GM19328 (cell line): ENCODE measurements around the gene ABLIM2.

Source experiments
- ATAC-seq: cut with Tn5 transposase; IDR thresholded peaks from one replicate; pipeline ENCODE4 v1.9.1; 2021; ENCODE audit warnings: mild to moderate bottlenecking, moderate library complexity; ENCODE audit not compliant: unreplicated experiment

Gene ABLIM2

DNA sequence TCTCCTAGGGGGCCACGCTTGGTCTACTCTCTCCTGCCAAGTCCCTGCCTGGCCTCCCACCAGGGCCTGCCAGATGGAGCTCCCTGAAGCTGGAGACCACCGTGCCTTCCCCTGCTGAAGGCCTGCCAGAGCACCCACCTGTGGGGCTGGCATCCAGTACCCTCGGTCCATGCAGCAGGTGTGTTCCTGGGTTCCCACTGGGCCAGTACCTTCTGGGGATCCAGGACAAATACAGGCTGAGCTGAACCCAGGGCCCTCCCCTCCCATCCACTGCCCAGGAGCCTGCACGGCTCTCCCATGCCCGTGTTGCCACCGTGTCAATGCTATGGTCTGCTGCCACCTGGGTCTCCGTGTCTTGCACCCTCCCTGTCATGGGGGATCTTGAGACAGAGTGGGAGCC is 68.8 kb downstream of the ABLIM2 start:
- no peak for ATAC-seq

DNA sequence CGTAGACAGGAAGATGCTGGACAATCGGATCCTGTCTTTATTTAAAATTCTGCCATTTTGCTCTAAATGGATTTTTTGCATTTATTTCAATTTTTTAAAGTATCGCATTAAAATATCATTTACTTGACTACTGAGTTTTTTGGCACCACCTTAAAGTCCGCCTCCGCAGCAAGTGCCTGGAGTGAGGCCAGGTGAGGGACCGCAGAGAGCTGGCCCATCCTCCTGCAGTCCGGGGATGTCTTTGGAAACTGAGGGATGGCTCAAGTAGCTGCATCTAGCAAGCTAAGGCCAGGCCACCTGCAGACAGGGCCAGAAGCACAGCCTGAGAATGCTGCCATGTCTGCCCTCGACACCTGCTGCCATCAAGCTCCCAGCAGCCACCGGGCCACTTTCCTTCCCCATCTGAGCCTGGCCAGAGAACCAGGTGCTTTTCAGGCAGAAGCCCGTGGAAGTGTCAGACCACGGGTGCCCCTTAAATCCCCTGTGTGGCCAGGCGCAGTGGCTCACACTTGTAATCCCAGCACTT is 69.6 kb downstream of the ABLIM2 start:
- no peak for ATAC-seq

DNA sequence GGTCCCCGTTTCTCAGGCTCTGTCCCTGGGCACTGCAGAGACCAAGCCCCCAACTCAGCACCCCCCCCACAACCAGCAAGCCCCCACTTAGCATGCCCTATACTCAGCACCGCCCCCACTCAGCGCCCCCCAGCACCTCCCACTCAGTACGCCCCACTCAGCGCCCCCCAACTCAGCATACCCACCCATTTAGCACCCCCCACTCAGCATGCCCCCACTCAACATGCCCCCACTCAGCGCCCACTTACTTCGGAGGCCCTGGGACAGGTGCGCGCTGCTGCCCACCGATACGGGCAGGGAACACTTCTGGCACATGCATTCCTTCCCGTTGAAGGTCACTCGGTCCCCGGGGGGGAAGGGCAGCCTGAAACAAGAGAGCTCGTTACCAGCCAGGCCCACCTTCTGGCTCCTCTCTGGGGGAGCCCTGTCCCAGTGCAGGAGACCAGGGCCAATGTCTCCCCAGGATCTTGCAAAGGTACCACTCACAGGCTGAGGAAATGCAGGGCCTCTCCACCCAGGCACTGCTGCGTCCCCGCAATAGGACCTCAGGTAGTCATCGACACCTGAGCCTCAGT is 70.6 kb downstream of the ABLIM2 start:
- no peak for ATAC-seq

DNA sequence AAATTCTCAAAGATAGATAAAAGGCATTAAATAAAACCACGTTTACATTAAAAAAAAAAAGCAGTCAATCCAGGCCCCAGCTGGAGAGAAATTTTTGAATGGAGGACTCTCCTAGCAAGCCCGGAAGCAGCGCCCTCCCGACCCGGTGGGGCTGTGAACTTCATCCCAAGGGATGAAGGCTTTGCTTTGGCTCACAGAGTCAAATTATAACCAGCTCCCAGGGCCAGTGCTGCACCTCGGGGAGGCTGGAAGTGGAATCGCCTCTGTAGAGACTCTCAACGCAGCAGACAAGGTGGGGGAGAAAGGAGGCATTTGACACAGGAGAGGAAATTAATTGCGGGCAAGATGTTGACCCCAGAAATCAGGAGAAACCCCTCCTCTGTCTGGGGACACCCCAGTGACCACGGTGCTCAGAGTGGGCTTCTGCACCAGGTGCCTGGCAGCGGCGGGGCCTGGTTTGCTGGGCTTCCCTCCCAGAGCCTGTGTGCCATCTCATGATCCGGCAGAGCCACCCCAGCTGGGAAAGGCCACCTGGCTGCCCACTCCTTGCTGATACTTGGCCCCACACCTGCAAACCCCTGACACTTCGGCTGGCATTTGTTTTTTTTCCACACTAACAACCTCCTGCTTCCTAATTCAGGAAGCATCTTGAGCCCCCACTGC is 71.7 kb downstream of the ABLIM2 start:
- no peak for ATAC-seq

DNA sequence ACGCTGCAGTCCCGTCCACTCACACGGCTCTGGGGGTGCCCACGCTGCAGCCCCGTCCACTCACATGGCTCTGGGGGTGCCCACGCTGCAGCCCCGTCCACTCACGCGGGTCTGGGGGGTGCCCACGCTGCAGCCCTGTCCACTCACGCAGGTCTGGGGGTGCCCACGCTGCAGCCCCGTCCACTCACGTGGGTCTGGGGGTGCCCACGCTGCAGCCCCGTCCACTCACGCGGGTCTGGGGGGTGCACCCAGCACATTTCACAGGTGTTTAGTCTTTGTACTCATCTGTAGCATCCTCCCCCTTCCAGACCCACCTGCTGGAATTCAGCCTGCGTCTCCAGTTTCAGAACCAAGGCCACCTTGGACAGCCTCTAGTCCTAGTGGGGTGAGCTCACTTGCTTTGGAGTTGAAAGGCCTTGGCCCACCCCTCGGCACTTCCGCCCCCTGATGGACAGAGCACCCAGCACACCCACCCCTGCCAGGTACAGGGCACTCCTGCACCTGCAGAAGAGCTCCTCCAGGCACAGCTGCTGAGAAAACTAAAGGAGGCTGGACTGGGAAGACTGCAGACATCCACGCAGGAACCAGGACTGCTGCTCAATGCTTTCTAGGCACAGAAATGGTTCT is 73.0 kb downstream of the ABLIM2 start:
- ATAC-seq = no peak

DNA sequence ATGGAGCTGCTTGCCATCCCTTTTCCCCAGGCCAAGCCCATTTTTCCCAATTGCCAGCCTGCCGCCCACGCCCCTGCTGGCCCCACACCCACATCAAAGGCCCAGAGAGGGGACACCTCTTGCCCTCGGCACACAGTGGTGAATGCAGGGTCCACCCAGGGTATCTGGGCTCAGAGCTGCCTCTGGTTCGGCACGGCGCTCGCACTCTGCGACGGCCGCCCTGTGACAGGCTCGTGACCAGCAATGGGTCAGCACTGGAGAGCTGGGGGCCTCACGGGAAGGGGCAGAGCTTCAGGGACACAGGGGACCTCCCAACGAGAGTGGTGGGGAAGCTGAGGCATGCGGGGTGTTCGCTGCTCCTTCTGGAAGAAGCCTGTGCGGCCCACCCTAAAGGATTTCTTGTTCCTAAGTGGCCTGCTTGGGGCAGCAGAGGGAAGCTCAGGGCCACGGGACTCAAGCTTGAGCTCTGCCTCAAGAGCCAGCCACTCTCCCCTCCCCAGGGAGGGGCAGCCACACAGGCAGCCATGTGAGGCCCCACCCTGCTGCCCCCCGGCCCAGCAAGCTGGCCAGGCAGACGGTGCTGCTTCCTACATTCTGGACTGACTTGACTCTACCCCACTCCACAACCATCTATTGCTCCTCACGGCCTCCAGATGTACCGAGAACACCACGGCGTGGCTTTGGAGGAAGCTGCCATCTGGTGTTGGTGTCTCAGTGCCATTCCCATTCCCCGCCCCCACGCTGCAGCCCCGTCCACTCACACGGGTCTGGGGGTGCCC is 73.7 kb downstream of the ABLIM2 start:
- no peak for ATAC-seq

DNA sequence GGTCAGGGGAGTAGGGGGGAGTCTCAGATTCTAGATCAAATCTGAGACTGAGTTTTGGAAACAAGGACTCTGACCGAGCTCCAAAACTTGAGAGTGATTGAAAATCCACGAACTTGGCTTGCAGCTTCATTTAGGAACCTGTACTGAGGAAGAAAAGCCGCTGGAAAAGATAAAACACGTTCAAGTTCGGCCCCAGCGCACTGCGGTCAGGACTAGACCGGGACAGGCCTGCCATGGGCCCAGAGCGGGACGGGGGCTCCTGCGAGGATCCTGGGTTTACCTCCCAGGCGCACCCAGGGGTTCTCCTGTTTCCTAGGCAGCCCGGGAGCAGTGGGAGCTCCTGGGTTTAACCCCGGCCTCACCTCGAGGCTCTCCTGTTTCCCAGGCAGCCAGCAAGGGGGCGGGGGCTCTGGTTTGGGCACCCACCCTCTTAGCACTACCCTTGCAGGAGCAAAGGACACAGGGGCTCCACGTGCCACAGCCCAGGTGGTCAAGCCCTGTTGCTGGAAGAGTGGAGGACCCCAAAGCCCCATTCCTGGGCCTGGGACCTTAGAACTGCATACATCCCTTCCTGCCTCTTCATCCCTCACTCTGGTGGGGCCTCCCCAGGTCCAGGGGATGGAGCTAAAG is 74.5 kb downstream of the ABLIM2 start:
- no peak for ATAC-seq

DNA sequence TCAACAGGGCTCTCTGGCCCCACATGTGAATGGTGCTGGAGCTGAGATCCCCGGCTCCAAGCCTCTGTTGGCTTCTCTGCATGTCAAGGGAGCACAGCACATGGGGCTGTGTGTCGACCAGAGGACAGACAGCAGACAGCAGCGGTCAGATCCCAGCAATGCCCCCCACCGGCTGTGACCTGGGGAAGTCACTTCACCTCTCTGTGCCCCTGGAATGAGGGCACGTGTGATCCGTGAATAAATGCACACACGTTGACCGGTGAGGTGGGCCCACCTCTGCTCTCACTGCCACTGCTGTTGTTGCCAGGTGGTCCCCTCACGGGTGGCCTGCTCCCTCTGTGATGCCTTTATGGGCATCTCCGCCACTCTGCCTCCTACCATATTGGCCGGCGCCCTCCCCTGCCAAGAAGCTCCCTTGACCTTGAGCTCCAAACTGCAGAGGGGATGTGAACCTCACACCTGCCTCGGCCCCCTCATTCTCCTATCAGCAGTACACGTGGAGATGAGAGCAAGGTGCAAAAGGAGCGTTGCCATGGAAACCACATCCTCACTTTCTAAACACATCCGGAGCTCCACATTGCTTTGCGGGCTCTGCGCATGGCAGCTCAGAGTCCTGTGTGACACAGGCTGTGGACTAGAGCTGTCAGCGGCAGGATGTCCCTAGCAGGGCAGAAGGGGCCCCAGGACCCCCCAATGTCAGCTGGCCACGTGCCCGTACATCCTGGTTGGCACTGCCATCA is 75.4 kb downstream of the ABLIM2 start:
- ATAC-seq = no peak

DNA sequence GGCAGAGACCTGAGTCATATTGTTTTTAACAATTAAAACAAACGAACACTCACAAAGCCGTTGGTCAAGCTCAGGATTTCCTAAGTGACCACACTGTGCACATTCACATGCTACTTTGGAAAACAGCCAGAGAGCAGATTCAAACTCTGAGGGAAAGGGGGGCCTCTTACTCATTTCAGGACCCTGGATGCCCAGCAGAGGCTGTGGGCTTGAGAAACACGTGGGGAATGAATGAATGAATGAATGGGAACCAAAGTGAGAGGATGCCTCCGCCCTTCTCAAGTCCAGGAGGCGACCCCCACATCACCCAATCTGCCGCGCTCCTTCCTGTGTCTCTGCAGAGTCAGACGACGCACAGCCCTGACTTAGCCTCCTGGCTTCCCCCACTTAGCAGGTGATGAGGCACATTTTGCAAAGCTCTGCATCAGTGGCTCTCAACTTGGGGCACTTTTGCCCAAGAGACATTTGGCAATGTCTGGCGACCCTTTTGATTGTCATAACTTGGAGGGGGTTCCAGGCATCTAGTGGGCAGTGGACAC is 76.0 kb downstream of the ABLIM2 start:
- ATAC-seq = no peak

DNA sequence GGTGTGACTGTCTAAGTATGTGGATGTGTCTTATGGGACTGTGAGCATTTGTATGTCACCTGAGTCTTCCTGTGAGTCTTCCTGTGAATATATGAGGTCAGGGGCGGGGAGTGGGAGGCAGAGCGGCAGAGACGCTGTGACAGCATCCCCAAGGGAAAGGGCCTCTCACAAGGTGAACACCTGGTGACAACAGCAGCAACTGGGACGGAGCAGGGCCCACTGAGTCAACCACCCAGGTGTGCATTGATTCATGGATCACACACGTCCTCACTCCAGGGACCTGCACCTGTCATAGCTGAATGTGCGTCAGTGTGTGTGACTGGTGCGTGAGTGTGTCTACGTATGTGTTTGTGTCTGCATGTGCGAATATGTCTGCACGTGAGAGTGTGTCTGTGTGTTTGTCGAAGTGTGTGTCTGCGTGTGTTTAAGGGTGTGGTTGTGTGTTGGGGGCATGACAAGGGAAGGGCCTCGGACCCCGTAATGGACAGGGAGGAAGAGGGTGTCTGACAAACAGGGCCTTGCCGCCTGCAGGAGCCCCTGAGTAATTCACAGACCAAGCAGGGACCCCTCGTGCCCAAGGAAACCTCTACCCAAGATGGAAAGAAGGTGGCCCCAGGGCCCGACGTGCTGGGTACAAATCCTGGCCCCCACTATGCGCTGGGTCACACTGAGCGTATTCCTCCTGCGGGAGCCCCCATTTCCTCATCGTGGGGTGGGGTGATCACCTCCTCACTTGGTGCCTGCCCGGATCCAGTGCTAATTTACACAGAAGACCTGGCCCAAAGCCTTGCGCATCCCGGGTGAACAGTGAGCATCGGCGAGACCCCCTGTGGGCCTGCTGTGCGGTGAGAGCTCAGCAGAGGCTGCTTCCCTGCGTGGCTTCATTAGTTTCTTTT is 76.7 kb downstream of the ABLIM2 start:
- ATAC-seq = no peak

DNA sequence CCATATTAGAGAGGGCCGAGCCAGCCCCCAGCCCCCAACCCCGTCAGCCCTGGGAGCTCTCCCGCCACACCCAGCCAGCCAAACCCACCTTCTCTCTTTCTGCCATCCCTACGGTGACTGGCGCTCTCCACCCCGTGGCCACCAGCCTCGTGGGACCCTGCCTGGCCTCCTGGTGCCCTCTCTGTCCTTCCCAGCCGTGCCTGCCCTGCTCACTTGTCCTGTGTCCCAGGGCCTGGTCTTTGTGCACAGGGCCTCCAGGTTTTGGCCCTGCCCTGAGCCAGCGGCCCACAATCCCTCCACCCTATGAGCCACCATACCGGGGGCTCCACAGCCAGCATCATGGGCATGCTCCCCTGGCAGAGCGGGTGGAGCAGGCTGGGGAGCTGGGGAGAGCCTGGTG is 77.4 kb downstream of the ABLIM2 start:
- ATAC-seq = no peak

DNA sequence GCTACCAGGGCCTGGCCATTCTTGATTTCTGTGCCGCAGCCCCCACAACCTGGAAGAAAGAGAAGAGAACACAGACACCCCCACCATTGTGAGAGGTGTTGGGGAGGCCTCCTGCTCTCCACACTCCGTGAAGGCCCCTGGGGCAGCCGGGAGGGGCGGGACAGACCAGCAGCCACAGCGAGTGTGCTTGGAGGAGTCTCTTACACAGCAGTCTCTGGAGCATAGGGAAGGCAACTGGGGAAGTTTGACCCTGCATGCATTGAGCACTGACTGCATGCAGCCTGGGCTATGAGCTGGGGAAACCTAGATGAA is 77.9 kb downstream of the ABLIM2 start:
- ATAC-seq = no peak

DNA sequence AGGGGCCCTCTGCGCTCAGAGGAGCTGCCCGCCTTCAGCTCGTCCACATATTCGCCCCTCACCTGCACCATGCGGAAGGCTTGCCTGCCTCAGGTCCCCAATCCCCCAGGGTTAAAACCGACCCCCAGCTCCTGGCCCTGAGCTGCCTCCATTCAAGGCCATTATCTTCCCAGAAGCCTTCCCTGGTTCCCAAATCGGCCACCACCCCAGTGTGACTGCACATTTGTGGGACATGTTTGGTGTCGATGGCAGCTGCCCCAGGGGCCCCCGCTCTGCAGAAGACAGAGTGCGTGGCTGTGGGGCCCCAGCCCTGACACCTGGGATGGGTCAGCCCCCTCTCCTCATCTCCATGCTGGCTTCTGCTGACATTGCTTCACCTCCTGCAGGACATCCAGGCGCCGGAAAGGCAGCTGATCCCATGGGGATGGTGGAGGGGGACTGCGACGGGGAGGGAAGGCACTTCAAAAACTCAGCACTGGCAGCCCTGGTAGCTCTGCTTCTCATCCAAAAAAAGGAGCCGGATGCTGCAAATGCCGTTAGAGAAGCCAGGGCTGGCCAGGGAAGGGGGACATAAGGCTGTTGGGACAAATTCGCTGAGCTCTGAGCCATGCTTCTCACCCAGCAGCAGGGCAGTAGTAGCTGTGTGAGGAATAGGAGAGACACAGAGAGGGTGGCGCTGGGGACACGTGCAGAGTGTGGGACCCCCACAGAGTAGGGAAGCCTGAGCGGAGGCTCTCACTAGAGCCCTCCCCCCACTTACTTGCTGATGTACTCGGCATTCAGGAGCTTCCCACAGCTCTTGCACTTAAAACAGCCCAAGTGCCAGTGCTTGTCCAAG is 78.5 kb downstream of the ABLIM2 start:
- no peak for ATAC-seq

DNA sequence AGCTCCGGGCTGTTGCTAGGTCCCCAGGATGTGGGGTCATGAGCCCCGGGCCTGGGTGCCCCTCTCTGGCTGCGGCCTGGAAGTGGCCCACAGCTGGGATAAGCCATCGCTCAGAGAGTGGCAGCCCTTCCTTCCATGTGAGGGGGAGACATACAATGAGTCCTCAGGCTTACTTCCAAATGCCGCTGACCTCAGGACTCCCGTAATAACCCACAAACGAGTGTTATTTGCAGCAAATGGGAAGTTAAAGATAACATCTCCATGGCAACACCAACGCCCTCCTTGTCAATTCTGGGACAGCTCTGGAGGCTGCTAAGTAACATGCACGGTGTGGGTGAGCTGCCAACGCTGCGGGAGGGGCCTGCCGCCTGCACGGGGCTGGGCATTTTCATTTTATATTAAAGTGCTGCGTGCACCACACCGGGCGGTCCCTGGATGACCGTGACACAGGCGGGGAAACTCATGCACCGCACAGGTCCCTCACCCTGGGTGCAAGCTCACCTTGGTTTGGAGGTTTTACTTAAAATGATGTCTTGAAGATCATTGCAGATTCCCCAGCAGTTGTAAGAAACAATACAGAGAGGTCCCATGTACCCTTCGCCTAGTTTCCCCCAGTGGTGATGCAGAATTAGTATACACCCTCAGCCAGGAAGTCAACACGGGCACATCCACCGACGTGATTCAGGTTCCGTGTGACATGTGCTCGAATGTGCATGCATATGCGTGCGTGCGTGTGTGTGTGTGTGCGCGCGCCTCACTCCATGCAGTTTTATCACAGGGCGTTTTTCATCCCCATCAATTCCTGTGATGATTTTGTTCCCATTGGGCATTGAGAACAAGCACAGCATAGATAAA is 79.4 kb downstream of the ABLIM2 start:
- no peak for ATAC-seq

DNA sequence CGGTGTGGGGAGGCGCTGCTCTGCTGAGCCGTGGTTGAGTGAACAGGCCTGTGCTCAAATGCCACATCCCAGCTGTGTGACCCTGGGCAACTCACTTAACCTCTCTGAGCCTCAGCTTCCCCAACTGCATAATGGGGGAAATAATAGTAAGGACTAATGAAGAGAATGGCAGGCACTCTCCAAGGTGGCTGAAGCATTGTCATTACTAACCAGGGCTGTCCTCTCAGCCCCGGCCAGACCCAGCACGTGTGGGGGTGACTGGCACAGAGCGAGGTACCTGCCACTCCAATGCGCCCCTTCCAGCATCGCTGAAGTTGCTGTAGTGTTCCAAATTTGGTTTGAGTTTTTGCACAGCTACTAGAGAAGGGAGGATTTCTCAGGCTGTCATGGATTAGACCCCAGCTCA is 80.0 kb downstream of the ABLIM2 start:
- ATAC-seq = no peak

DNA sequence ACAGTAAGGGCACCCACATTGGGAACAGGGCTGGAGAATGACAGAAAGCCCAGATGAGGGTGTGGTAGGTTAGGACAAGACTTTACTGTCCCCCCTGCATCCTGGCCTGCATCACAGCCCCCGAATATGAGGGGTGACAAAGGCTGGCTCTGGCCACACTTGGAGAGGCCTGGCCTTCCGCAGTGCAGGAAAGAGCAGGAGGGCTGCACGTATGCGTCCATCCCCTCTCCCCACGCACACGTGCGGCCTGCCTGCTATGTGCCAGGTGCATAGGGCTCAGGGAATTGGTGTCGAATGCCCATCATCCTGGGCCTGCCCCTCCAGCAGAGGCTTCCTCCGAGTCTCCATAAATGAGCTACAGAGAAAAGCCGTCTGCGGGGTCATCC is 80.5 kb downstream of the ABLIM2 start:
- no peak for ATAC-seq
